ENCODE results near the gene HSPA9. TPM values are rescaled to one million over a fixed set of nuclear protein-coding genes. Genes with fewer than 3 reads are reported as not detected.

HSPA9 gene
- total and polyA plus RNA-seq, 2 donors (not counting 1 experiment from before 2014, with no cell fraction given): 66.5 to 139 TPM

GRCh38 chr5:138559937-138560336 is 15.3 kb downstream of the HSPA9 start:
- no peak overlapping the region for H2AFZ ChIP-seq (ENCODE audit: insufficient read depth, low read depth, low read length, poor library complexity, severe bottlenecking)
- no peak overlapping the region for H3K4me3 ChIP-seq (ENCODE audit: control extremely low read depth in 1 of 5, extremely low read depth in 1 of 5, insufficient read depth in 1 of 5, low read depth in 2 of 5, low read length in 4 of 5)
- DNase-seq (no peak), ATAC-seq (ENCODE audit: low read depth) (no peak)
- H3K9me3 ChIP-seq (ENCODE audit: control extremely low read depth in 1 of 3, control insufficient read depth in 2 of 3, insufficient read depth in 1 of 3, low read length in 2 of 3): no peaks in the 10 kb centered on the region
- no peak for TF ChIP-seq CTCF (IDR thresholded peaks at IDR 0.05)
- no peak for TF ChIP-seq EZH2 (IDR thresholded peaks at IDR 0.05; ENCODE audit: borderline replicate concordance, insufficient read depth, low read depth, low read length, poor library complexity, severe bottlenecking)
- ChIA-PET POLR2A (no interaction called here), CTCF (no interaction called here)
- H3K9me3 Mint-ChIP-seq (ENCODE audit: insufficient read depth): no peaks in the 10 kb centered on the region
- H3K4me3 Mint-ChIP-seq: no peak overlapping the region
- H3K4me2 ChIP-seq (replicated peaks; ENCODE audit: low read depth, low read length, poor library complexity, severe bottlenecking): no peak overlapping the region
- intact Hi-C loops (cut with micrococcal nuclease): no loop called here
- peaks cover 7% of the 10 kb centered on the region for H3K79me2 ChIP-seq (ENCODE audit: control insufficient read depth, insufficient read depth, low read length)
- H3K27ac Mint-ChIP-seq: no peak overlapping the region
- H4K20me1 ChIP-seq (ENCODE audit: control insufficient read depth, insufficient read depth, low read length, poor library complexity, severe bottlenecking): peaks cover 16% of the 10 kb centered on the region
- H3K27ac ChIP-seq (ENCODE audit: low read length in 2 of 2): no peak overlapping the region
- 100% methylated on average over 6 of the region's 7 CpGs for WGBS (ENCODE audit: insufficient coverage)
- no peaks in the 10 kb centered on the region for H3K4me1 ChIP-seq (ENCODE audit: control insufficient read depth in 2 of 2, insufficient read depth in 2 of 2, low read length in 2 of 2)
- H3K27me3 ChIP-seq (replicated peaks in 1 of 4; ENCODE audit: control extremely low read depth in 1 of 4, control insufficient read depth in 3 of 4, insufficient read depth in 4 of 4, low read length in 3 of 4): no peaks in the 10 kb centered on the region
- H3K27me3 Mint-ChIP-seq: no peaks in the 10 kb centered on the region
- peaks cover 32 to 90% of the 10 kb centered on the region in 2 experiments for H3K36me3 ChIP-seq (replicated peaks in 1 of 2; ENCODE audit: control extremely low read depth in 1 of 2, control insufficient read depth in 1 of 2, extremely low read depth in 1 of 2, insufficient read depth in 2 of 2, low read length in 1 of 2)
- peaks cover 5% of the 10 kb centered on the region for H3K4me1 Mint-ChIP-seq
- H3K9ac ChIP-seq (ENCODE audit: low read length): no peak overlapping the region

- no peak for DNase-seq
- no peaks in the 10 kb centered on the region for H3K9me3 ChIP-seq (ENCODE audit: control extremely low read depth in 1 of 3, control insufficient read depth in 2 of 3, insufficient read depth in 1 of 3, low read length in 2 of 3)
- Mint-ChIP-seq H3K4me3 (no peak overlapping the region), H3K4me1 (no peaks in the 10 kb centered on the region), H3K27me3 (no peaks in the 10 kb centered on the region), H3K9me3 (ENCODE audit: insufficient read depth) (no peaks in the 10 kb centered on the region), H3K27ac (no peak overlapping the region)
- POLR2A ChIA-PET: no interaction called here
- intact Hi-C loops (cut with micrococcal nuclease): no loop called here
- WGBS (ENCODE audit: insufficient coverage): 100% methylated on average over 1 of the region's 2 CpGs
- TF ChIP-seq EZH2 (IDR thresholded peaks at IDR 0.05; ENCODE audit: borderline replicate concordance, insufficient read depth, low read depth, low read length, poor library complexity, severe bottlenecking) (no peak), CTCF (IDR thresholded peaks at IDR 0.05) (no peak)
- no peak overlapping the region for H3K4me2 ChIP-seq (replicated peaks; ENCODE audit: low read depth, low read length, poor library complexity, severe bottlenecking)
- peaks cover 27 to 75% of the 10 kb centered on the region in 2 experiments for H3K36me3 ChIP-seq (replicated peaks in 1 of 2; ENCODE audit: control extremely low read depth in 1 of 2, control insufficient read depth in 1 of 2, extremely low read depth in 1 of 2, insufficient read depth in 2 of 2, low read length in 1 of 2)
- H3K4me1 ChIP-seq (ENCODE audit: control insufficient read depth in 2 of 2, insufficient read depth in 2 of 2, low read length in 2 of 2): no peaks in the 10 kb centered on the region
- H4K20me1 ChIP-seq (ENCODE audit: control insufficient read depth, insufficient read depth, low read length, poor library complexity, severe bottlenecking): peaks cover 7% of the 10 kb centered on the region
- no peak overlapping the region for H3K9ac ChIP-seq (ENCODE audit: low read length)
- ATAC-seq (ENCODE audit: low read depth): no peak
- H3K4me3 ChIP-seq (ENCODE audit: control extremely low read depth in 1 of 5, extremely low read depth in 1 of 5, insufficient read depth in 1 of 5, low read depth in 2 of 5, low read length in 4 of 5): no peak overlapping the region
- no peaks in the 10 kb centered on the region for H3K27me3 ChIP-seq (replicated peaks in 1 of 4; ENCODE audit: control extremely low read depth in 1 of 4, control insufficient read depth in 3 of 4, insufficient read depth in 4 of 4, low read length in 3 of 4)
- no peak overlapping the region for H3K27ac ChIP-seq (ENCODE audit: low read length in 2 of 2)
- CTCF ChIA-PET: interaction anchor here (1.9 kb wide), 1 partner anchor 11 kb away, joined by 9 read pairs; no protein-coding TSS in a partner anchor
- no peak overlapping the region for H2AFZ ChIP-seq (ENCODE audit: insufficient read depth, low read depth, low read length, poor library complexity, severe bottlenecking)
- peaks cover 3% of the 10 kb centered on the region for H3K79me2 ChIP-seq (ENCODE audit: control insufficient read depth, insufficient read depth, low read length)
Measured at GRCh38 chr5:138557677-138558076, 17.5 kb downstream of the HSPA9 start.
